Right lobe of liver (tissue), 4 donors: Measurements from ENCODE around the gene MAP7D1.

Source experiments
- POLR2A ChIP-seq: fragments of 450-650 bp; IDR thresholded peaks from one replicate; pipeline ENCODE4 v1.6.1; 2017; ENCODE audit warnings: antibody characterized with exemption, mild to moderate bottlenecking
- TF ChIP-seq, protein P1 (sequence below), 4 donors: fragments of 200-600 bp in 3 of 4; fragments of 450-650 bp in 1 of 4; IDR thresholded peaks; one replicate each; pipeline versions ENCODE4 v1.5.1 to v1.8.0; 2016 to 2022; ENCODE audit warnings: antibody characterized with exemption in 4 of 4, mild to moderate bottlenecking in 2 of 4
- donor health status: DM: no; HTN: no; CAD: no.
- donor health status: DM: no; HTN: no; CAD: no.
- donor health status: DM: no; HTN: yes; CAD: no.

DNA sequence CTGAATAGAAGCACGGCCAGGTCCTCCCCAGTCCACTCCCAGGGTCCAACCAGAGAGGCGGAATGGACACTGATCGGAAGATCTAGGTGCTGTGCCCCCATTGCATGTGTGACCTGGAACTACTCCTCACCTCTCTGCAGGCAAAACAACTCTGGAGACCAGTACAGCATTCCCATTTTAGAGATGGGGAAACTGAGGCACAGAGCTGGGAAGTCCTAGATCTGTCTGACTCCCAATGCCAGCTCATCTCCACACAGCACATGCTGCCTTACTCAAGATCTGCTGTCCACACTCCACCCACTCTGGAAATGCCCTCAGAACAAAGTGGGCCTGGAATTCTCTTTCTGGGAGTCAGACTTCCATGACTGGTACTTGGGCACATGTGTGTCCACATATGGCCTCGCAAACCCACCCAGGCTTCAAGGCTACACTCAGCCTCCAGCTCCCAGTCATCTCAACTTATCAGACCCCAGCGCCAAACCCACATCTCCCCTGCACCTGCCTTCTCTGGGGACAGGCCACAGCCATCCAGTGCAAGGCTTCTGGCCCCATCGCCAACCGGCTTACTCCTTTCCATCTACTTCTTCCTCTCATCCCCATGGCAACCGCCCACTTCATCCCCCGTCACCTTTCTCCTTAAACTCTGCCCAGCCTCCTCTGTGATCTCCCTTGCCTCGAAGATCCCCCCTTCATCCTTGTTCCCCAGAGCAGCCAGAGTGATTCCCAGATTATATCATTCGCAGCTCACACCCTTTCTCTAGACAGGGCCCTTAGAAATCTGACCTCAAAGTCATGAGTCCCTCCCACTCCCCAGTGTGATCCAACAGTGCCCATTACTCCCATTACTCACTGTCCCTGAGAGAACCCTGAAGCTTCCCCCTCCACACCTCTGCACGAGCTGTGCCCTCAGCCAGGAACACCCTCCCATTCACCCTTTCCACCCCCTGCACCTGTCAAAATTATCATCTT, 33.6 kb upstream of the MAP7D1 start:
- TF ChIP-seq, protein P1, sequence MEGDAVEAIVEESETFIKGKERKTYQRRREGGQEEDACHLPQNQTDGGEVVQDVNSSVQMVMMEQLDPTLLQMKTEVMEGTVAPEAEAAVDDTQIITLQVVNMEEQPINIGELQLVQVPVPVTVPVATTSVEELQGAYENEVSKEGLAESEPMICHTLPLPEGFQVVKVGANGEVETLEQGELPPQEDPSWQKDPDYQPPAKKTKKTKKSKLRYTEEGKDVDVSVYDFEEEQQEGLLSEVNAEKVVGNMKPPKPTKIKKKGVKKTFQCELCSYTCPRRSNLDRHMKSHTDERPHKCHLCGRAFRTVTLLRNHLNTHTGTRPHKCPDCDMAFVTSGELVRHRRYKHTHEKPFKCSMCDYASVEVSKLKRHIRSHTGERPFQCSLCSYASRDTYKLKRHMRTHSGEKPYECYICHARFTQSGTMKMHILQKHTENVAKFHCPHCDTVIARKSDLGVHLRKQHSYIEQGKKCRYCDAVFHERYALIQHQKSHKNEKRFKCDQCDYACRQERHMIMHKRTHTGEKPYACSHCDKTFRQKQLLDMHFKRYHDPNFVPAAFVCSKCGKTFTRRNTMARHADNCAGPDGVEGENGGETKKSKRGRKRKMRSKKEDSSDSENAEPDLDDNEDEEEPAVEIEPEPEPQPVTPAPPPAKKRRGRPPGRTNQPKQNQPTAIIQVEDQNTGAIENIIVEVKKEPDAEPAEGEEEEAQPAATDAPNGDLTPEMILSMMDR (IDR thresholded peaks at IDR 0.05), result no peak
- no peak for TF ChIP-seq POLR2A
